PC-3 (cell line): ENCODE measurements around the gene RAB17. TPM values are rescaled to one million over a fixed set of nuclear protein-coding genes. Genes with fewer than 3 reads are reported as not detected.

Source experiments
- ATAC-seq: fragments of 200-7000 bp; cut with Tn5 transposase; 2 replicates; pipeline ENCODE4 v1.9.1; 2020; ENCODE audit warnings: mild to moderate bottlenecking, moderate library complexity
- BruUV-seq: library from RNA; stranded (reverse); fragments of 400-500 nt; replicated peaks from 2 replicates; lab custom pipeline; 2021; lab: Mats Ljungman, UMichigan
- CTCF ChIA-PET: fragments of 300-600 bp; sonication (Branson Sonifier 250); formaldehyde crosslinking; loops from one replicate; lab custom pipeline; 2022; ENCODE audit warnings: antibody characterized with exemption; lab: Charles Lee
- POLR2A ChIA-PET: fragments of 300-600 bp; sonication (Branson Sonifier 250); formaldehyde crosslinking; loops from one replicate; lab custom pipeline; 2022; ENCODE audit warnings: antibody characterized with exemption; ENCODE audit not compliant: unreplicated experiment; lab: Charles Lee
- DNase-seq: peaks from one replicate; pipeline ENCODE4 v3.0.0-alpha.2; 2015
- H2AFZ ChIP-seq: fragments of 300-600 bp; sonication (generic); 2 replicates; pipeline ENCODE4 v1.6.0; 2016; ENCODE audit warnings: antibody characterized with exemption, low read length
- H3F3A ChIP-seq: fragments of 300-600 bp; sonication (generic); one replicate; pipeline ENCODE4 v1.6.0; 2017; ENCODE audit warnings: antibody characterized with exemption, low read length, control low read depth, mild to moderate bottlenecking; ENCODE audit not compliant: unreplicated experiment
- H3K27ac ChIP-seq: fragments of 300-600 bp; sonication (generic); 2 replicates; pipeline ENCODE4 v1.5.1; 2016; ENCODE audit warnings: mild to moderate bottlenecking, low read length
- H3K27me3 ChIP-seq: fragments of 300-600 bp; sonication (generic); 2 replicates; pipeline ENCODE4 v1.6.1; 2016; ENCODE audit warnings: low read length, mixed read lengths
- H3K36me3 ChIP-seq: fragments of 300-600 bp; sonication (generic); 2 replicates; pipeline ENCODE4 v1.6.1; 2016; ENCODE audit warnings: low read depth, mixed run types, low read length, mixed read lengths
- H3K4me1 ChIP-seq: fragments of 300-600 bp; sonication (generic); 2 replicates; pipeline ENCODE4 v1.5.1; 2016; ENCODE audit warnings: low read length; ENCODE audit not compliant: insufficient read depth
- H3K4me2 ChIP-seq: fragments of 300-600 bp; sonication (generic); 2 replicates; pipeline ENCODE4 v1.6.0; 2016; ENCODE audit warnings: low read length
- H3K4me3 ChIP-seq: fragments of 300-600 bp; sonication (generic); 2 replicates; pipeline ENCODE4 v1.5.1; 2016; ENCODE audit warnings: mild to moderate bottlenecking, low read length, mixed read lengths
- H3K79me2 ChIP-seq: fragments of 300-600 bp; sonication (generic); 2 replicates; pipeline ENCODE4 v1.6.1; 2017; ENCODE audit warnings: low read length, mixed read lengths
- H3K9ac ChIP-seq: fragments of 300-600 bp; sonication (generic); 2 replicates; pipeline ENCODE4 v1.6.0; 2016; ENCODE audit warnings: mild to moderate bottlenecking, low read length
- H3K9me2 ChIP-seq: fragments of 300-600 bp; sonication (generic); replicated peaks from 2 replicates; pipeline ENCODE4 v1.6.1; 2016; ENCODE audit warnings: mixed run types, low read length, mixed read lengths
- H3K9me3 ChIP-seq: fragments of 300-600 bp; sonication (generic); 2 replicates; pipeline ENCODE4 v1.6.1; 2016; ENCODE audit warnings: low read length, mixed read lengths
- H4K20me1 ChIP-seq: fragments of 300-600 bp; sonication (generic); 2 replicates; pipeline ENCODE4 v1.6.1; 2016; ENCODE audit warnings: low read length, mixed read lengths
- EZH2 ChIP-seq: fragments of 300-600 bp; sonication (generic); IDR thresholded peaks from one replicate; pipeline ENCODE4 v1.6.1; 2017; ENCODE audit warnings: antibody characterized with exemption, mild to moderate bottlenecking, low read length; ENCODE audit not compliant: unreplicated experiment
- EZH2phosphoT487 ChIP-seq: fragments of 300-600 bp; sonication (generic); IDR thresholded peaks from 2 replicates; pipeline ENCODE4 v1.6.1; 2018; ENCODE audit warnings: mild to moderate bottlenecking, antibody characterized with exemption, low read length, borderline replicate concordance
- intact Hi-C: fragments of 100-400 bp; cut with micrococcal nuclease; formaldehyde crosslinking; loops from 2 replicates; pipeline ENCODE4 v1.9.0; 2023
- total RNA-seq: library from RNA; depleted of rRNA; stranded (reverse); fragments of >200 nt; gene quantifications from 2 replicates; pipeline ENCODE4 v1.2.3, GENCODE V29; 2014
- TF ChIP-seq, protein P1 (sequence below): fragments of 300-600 bp; sonication (generic); conservative IDR thresholded peaks from 2 replicates; pipeline ENCODE4 v1.5.1; 2017; ENCODE audit warnings: antibody characterized with exemption, low read depth, mild to moderate bottlenecking, low read length

The RAB17 gene
- total RNA-seq, 1 experiment from 2014 or later: 28.9 TPM

DNA sequence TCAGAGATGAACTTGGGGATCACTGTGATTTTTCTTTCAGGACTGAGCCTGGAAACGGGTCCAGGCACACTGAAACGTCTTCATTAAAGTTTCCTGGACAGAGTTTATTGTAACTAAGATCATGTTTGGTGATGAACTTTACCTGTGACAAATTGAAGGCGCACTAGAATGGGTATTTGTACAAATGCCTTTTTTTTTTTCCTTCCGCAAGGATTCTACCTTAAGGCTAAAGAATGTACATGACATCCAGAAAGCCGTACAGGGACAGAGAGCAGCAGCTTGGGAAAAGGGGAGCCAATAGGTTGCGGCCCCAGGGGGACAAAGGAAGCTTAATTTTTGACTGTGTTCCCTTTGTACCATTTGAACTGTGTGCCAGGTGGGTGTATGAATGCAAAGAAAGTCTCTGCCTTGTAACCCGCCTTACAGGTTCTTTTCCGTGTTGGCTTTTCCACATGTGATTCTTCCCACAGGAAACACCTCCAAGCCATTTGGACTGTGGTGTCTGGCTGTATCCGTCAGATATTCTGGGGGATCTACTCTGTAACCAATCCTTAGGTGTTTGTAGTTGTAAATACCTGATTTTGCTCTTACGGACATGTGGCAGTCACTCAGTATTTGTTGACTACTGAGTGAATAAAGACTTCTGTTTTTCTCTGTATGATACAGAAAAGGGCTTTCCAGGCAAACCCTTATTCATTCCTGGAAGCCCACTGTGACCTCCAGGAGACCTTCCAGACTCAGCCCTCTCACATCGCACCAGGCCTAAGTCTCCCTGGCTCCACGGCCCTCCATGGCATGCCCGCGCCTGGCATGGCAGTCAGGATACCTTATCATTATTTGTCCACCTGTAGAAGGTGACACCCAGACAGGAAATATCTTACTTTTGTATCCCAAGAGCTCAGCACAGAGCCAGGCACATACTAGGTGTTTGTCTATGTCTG, 38.0 kb upstream of the RAB17 start:
- Histone ChIP-seq H3K9ac (peak overlapping the region; percentile 48), H3K36me3 (no peaks in the 10 kb centered on the region), H3K9me2 (no peaks in the 10 kb centered on the region), H3K79me2 (peaks cover 12% of the 10 kb centered on the region), H3K4me3 (peak overlapping the region; percentile 84), H3K27me3 (no peaks in the 10 kb centered on the region), H3F3A (no peaks in the 10 kb centered on the region), H3K4me2 (peak overlapping the region; percentile 94), H3K4me1 (peaks cover 10% of the 10 kb centered on the region; the same call in 1 of the 2 replicates), H4K20me1 (no peaks in the 10 kb centered on the region), H3K27ac (no peak overlapping the region), H2AFZ (peak overlapping the region; percentile 79), H3K9me3 (no peaks in the 10 kb centered on the region)
- ChIA-PET POLR2A (no interaction called here), CTCF (no interaction called here)
- DNase-seq (no peak), ATAC-seq (no peak)
- intact Hi-C loops: no loop called here
- no peak for TF ChIP-seq EZH2
- no peak for TF ChIP-seq EZH2phosphoT487
- TF ChIP-seq, protein P1, sequence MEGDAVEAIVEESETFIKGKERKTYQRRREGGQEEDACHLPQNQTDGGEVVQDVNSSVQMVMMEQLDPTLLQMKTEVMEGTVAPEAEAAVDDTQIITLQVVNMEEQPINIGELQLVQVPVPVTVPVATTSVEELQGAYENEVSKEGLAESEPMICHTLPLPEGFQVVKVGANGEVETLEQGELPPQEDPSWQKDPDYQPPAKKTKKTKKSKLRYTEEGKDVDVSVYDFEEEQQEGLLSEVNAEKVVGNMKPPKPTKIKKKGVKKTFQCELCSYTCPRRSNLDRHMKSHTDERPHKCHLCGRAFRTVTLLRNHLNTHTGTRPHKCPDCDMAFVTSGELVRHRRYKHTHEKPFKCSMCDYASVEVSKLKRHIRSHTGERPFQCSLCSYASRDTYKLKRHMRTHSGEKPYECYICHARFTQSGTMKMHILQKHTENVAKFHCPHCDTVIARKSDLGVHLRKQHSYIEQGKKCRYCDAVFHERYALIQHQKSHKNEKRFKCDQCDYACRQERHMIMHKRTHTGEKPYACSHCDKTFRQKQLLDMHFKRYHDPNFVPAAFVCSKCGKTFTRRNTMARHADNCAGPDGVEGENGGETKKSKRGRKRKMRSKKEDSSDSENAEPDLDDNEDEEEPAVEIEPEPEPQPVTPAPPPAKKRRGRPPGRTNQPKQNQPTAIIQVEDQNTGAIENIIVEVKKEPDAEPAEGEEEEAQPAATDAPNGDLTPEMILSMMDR: no peak
- TSS peak; percentile 51 for BruUV-seq

DNA sequence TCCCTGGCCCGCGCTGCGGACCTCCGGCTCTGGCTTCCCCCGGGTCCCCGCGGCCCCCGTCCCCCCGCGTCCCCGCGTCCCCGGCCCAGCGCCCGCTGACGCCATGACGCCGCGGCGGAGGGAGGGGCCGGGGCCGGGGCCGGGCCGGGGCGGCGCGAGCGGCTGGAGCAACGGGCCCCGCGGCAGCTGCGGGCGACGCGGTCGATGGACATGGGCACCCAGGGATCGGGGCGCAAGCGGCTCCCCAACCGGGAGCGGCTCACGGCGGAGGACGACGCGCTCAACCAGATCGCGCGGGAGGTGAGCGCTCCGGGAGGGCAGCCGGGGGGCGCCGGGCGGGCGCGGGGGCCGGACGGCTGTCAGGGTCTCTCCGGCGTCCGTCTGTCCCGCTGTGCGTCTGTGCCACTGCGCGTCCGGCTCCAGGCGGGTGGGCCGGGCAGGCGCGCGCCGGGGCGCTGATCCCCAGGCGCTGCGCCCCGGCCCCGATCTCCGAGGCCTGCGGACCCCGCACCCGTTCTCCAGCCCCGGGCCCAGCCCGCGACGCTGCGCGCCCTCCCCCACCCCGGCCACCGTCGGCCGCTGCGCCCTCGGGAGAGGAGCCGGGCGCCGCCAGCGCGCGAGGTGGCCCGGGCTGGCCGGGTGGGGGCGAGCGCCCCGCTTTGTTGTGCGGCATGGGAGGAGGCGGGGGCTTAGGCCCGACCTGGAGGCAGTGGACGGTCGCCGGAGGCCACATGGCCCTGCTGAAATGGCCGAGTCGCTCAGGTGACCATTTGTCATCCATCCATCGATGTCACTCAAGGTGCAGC, 37.1 kb upstream of the RAB17 start, which contains the start of gene LRRFIP1:
Gene LRRFIP1 (plus strand): TSS at position 147 of the 806 bp plus-strand sequence. CDS start 58 bp downstream, at position 205.
- intact Hi-C loops: no loop called here

More for the DNA sequence above, 37.1 kb upstream of the RAB17 start, which contains the start of gene LRRFIP1:
- Histone ChIP-seq H3F3A (no peaks in the 10 kb centered on the region), H3K27me3 (peaks cover 4% of the 10 kb centered on the region; the same call in 1 of the 2 replicates), H3K27ac (no peak within 1 kb of the TSS), H3K4me3 (peak within 1 kb of the TSS; percentile 84), H3K79me2 (peaks cover 12% of the 10 kb centered on the region), H3K9me2 (no peaks in the 10 kb centered on the region), H4K20me1 (no peaks in the 10 kb centered on the region), H2AFZ (peak within 1 kb of the TSS; percentile 79), H3K4me1 (peaks cover 10% of the 10 kb centered on the region; the same call in 1 of the 2 replicates), H3K36me3 (no peaks in the 10 kb centered on the region), H3K9ac (peak within 1 kb of the TSS; percentile 48), H3K4me2 (peak within 1 kb of the TSS; percentile 94), H3K9me3 (no peaks in the 10 kb centered on the region)
- peak; percentile 82 for ATAC-seq
- BruUV-seq: no TSS peak
- peak; percentile 31 for DNase-seq
- CTCF ChIA-PET: no interaction called here
- TF ChIP-seq EZH2phosphoT487 (no peak), EZH2 (no peak)
- TF ChIP-seq, protein P1: no peak
- POLR2A ChIA-PET: interaction anchor here (0.6 kb wide), 1 partner anchor 33 kb away, joined by 3 read pairs; no protein-coding TSS in a partner anchor
